ENCODE results near the gene PLA2G5. TPM values are rescaled to one million over a fixed set of nuclear protein-coding genes. Genes with fewer than 3 reads are reported as not detected.

The PLA2G5 gene
- total and polyA plus RNA-seq, 2 of the 4 experiments (the other 2 are of a cell fraction), result not detected

- H2AK5ac ChIP-seq (ENCODE audit: low read depth, low read length), result no peak overlapping the region
- H3K27ac ChIP-seq (ENCODE audit: insufficient read depth, low read length), result no peak overlapping the region
- no peak overlapping the region for H3K9ac ChIP-seq (ENCODE audit: low read depth, low read length)
- no peaks in the 10 kb centered on the region for H3K9me1 ChIP-seq (ENCODE audit: insufficient read depth, low read length)
- H2BK5ac ChIP-seq (ENCODE audit: low read depth, low read length, poor library complexity, severe bottlenecking), result no peak overlapping the region
- ChIA-PET CTCF (no interaction called here), POLR2A (ENCODE audit: unreplicated experiment) (no interaction called here)
- H3K18ac ChIP-seq (ENCODE audit: low read depth, low read length), result no peak overlapping the region
- no peaks in the 10 kb centered on the region for H4K20me1 ChIP-seq (ENCODE audit: insufficient read depth, low read length)
- in situ Hi-C loops (cut with MboI; ENCODE audit: low sequenced_read_pairs), result no loop called here
- ATAC-seq (ENCODE audit: low read depth) (no peak), DNase-seq (no peak)
- H3K4me1 ChIP-seq (ENCODE audit: control insufficient read depth, insufficient read depth, low read length), result 0 out of 2 replicates have a peak, but pooled peaks cover 2% of the 10 kb centered on the region
- no peaks in the 10 kb centered on the region; the same call in 1 of the 2 replicates for H3K9me3 ChIP-seq (ENCODE audit: control insufficient read depth, insufficient read depth, low read length)
- no peaks in the 10 kb centered on the region for H3K79me1 ChIP-seq (ENCODE audit: low read depth in 1 of 2, low read length in 2 of 2)
- no peak overlapping the region for H3K4me2 ChIP-seq (ENCODE audit: low read depth, low read length)
- no peak overlapping the region for H2BK20ac ChIP-seq (ENCODE audit: low read depth, low read length)
- H2BK120ac ChIP-seq (ENCODE audit: low read depth, low read length), result no peak overlapping the region
- no peak overlapping the region for H3K56ac ChIP-seq (ENCODE audit: extremely low read depth, insufficient read depth, low read length)
- dilution Hi-C loops (cut with HindIII; ENCODE audit: low sequenced_read_pairs, unreplicated experiment), result no loop called here
- H2AK9ac ChIP-seq (replicated peaks; ENCODE audit: low read depth, low read length, poor library complexity), result no peak overlapping the region
- H4K91ac ChIP-seq (ENCODE audit: insufficient read depth, low read depth, low read length), result no peak overlapping the region
- H2AFZ ChIP-seq (replicated peaks; ENCODE audit: low read length, poor library complexity), result no peak overlapping the region
- BruUV-seq (replicated peaks), result no TSS peak
- intact Hi-C loops (cut with micrococcal nuclease), result no loop called here
- no peak overlapping the region for H4K5ac ChIP-seq (ENCODE audit: low read depth, low read length)
- no peak overlapping the region for H3K14ac ChIP-seq (replicated peaks; ENCODE audit: low read depth, low read length)
- H4K8ac ChIP-seq (ENCODE audit: low read depth in 2 of 2, low read length in 2 of 2), result no peak overlapping the region
- TF ChIP-seq BHLHE40 (IDR thresholded peaks at IDR 0.05; ENCODE audit: low read depth, low read length), result no peak
- TF ChIP-seq RAD21 (IDR thresholded peaks at IDR 0.05; ENCODE audit: low read length), result no peak
- TF ChIP-seq SMC3 (IDR thresholded peaks at IDR 0.05; ENCODE audit: low read depth, low read length), result no peak
- TF ChIP-seq MXI1 (IDR thresholded peaks at IDR 0.05; ENCODE audit: borderline replicate concordance, low read depth, low read length), result no peak
- no peak for TF ChIP-seq RCOR1 (IDR thresholded peaks at IDR 0.05; ENCODE audit: insufficient replicate concordance, low read length)
- TF ChIP-seq CHD1 (IDR thresholded peaks at IDR 0.05; ENCODE audit: low read depth, low read length), result no peak
- no peak for TF ChIP-seq MAZ (IDR thresholded peaks at IDR 0.05; ENCODE audit: borderline replicate concordance, low read depth, low read length)
- TF ChIP-seq NFE2L2 (IDR thresholded peaks at IDR 0.05; ENCODE audit: low read depth, low read length), result no peak
- no peak for TF ChIP-seq POLR2A (IDR thresholded peaks at IDR 0.05; ENCODE audit: low read depth, low read length)
- H3K27me3 ChIP-seq (ENCODE audit: control insufficient read depth, insufficient read depth, low read length), result peaks cover 10% of the 10 kb centered on the region
- no peak overlapping the region for H3K23ac ChIP-seq (ENCODE audit: low read depth, low read length)
- H3K36me3 ChIP-seq (ENCODE audit: control insufficient read depth, insufficient read depth, low read length), result no peaks in the 10 kb centered on the region
- no peak overlapping the region for H3K4ac ChIP-seq (ENCODE audit: low read depth, low read length)
- no peak overlapping the region for H2BK15ac ChIP-seq (ENCODE audit: low read depth, low read length)
- H3K4me3 ChIP-seq (ENCODE audit: insufficient read depth, low read depth, low read length), result no peak overlapping the region
- WGBS, 2 experiments (ENCODE audit: extremely low coverage in 2 of 2, insufficient read length in 1 of 2), result no CpG with 5 or more reads among the region's 2 CpGs
Measured at GRCh38 chr1:20073256-20073655, 3.3 kb downstream of the PLA2G5 start.

All from IMR-90 (cell line).